ENCODE results near the gene CCM2L. TPM values are rescaled to one million over a fixed set of nuclear protein-coding genes. Genes with fewer than 3 reads are reported as not detected.

CCM2L gene
- total and polyA plus RNA-seq, 2 of the 4 experiments (the other 2 are of a cell fraction): not detected

- dilution Hi-C loops (cut with HindIII; ENCODE audit: low sequenced_read_pairs, unreplicated experiment): no loop called here
- no peak overlapping the region for H2AK5ac ChIP-seq (ENCODE audit: low read depth, low read length)
- CTCF ChIA-PET: interaction anchor here (0.6 kb wide), 2 partner anchors 9 to 1288 kb away, joined by 3 to 4 read pairs; no protein-coding TSS in a partner anchor
- in situ Hi-C loops (cut with MboI; ENCODE audit: low sequenced_read_pairs): no loop called here
- DNase-seq (no peak), ATAC-seq (ENCODE audit: low read depth) (no peak)
- no peaks in the 10 kb centered on the region for H3K36me3 ChIP-seq (ENCODE audit: control insufficient read depth, insufficient read depth, low read length)
- H3K9me3 ChIP-seq (ENCODE audit: control insufficient read depth, insufficient read depth, low read length): peaks cover 2% of the 10 kb centered on the region; the same call in 1 of the 2 replicates
- H3K27me3 ChIP-seq (ENCODE audit: control insufficient read depth, insufficient read depth, low read length): peaks cover 37% of the 10 kb centered on the region
- peaks cover 5% of the 10 kb centered on the region; the same call in 1 of the 2 replicates for H3K4me1 ChIP-seq (ENCODE audit: control insufficient read depth, insufficient read depth, low read length)
- POLR2A ChIA-PET (ENCODE audit: unreplicated experiment): interaction anchor here (0.6 kb wide), 1 partner anchor 27 kb away, joined by 7 read pairs; no protein-coding TSS in a partner anchor
- no peak overlapping the region for H3K9ac ChIP-seq (ENCODE audit: low read depth, low read length)
- no peak overlapping the region for H2BK120ac ChIP-seq (ENCODE audit: low read depth, low read length)
- no peak overlapping the region for H2AFZ ChIP-seq (replicated peaks; ENCODE audit: low read length, poor library complexity)
- H2BK15ac ChIP-seq (ENCODE audit: low read depth, low read length): no peak overlapping the region
- BruUV-seq (replicated peaks): no TSS peak
- no peaks in the 10 kb centered on the region for H3K79me1 ChIP-seq (ENCODE audit: low read depth in 1 of 2, low read length in 2 of 2)
- WGBS, 2 experiments (ENCODE audit: extremely low coverage in 2 of 2, insufficient read length in 1 of 2): 60% methylated on average over 1 of the region's 4 CpGs; no CpG with 5 or more reads in 1 of the 2 experiments
- H4K20me1 ChIP-seq (ENCODE audit: insufficient read depth, low read length): peaks cover 3% of the 10 kb centered on the region; the same call in 1 of the 2 replicates
- H3K4me2 ChIP-seq (ENCODE audit: low read depth, low read length): no peak overlapping the region
- intact Hi-C loops (cut with micrococcal nuclease): no loop called here
- H4K5ac ChIP-seq (ENCODE audit: low read depth, low read length): no peak overlapping the region
- H3K56ac ChIP-seq (ENCODE audit: extremely low read depth, insufficient read depth, low read length): no peak overlapping the region
- no peak overlapping the region for H2BK5ac ChIP-seq (ENCODE audit: low read depth, low read length, poor library complexity, severe bottlenecking)
- no peak overlapping the region for H3K4ac ChIP-seq (ENCODE audit: low read depth, low read length)
- no peak for TF ChIP-seq USF2 (IDR thresholded peaks at IDR 0.05; ENCODE audit: low read depth, low read length)
- TF ChIP-seq FOS (IDR thresholded peaks at IDR 0.05; ENCODE audit: low read depth, low read length): no peak
- TF ChIP-seq SMC3 (IDR thresholded peaks at IDR 0.05; ENCODE audit: low read depth, low read length): no peak
- no peak for TF ChIP-seq MAZ (IDR thresholded peaks at IDR 0.05; ENCODE audit: borderline replicate concordance, low read depth, low read length)
- no peak for TF ChIP-seq BHLHE40 (IDR thresholded peaks at IDR 0.05; ENCODE audit: low read depth, low read length)
- TF ChIP-seq POLR2A (IDR thresholded peaks at IDR 0.05; ENCODE audit: low read depth, low read length): no peak
- TF ChIP-seq RCOR1 (IDR thresholded peaks at IDR 0.05; ENCODE audit: insufficient replicate concordance, low read length): no peak
- H3K27ac ChIP-seq (ENCODE audit: insufficient read depth, low read length): no peak overlapping the region
- H3K14ac ChIP-seq (replicated peaks; ENCODE audit: low read depth, low read length): no peak overlapping the region
- H2AK9ac ChIP-seq (replicated peaks; ENCODE audit: low read depth, low read length, poor library complexity): no peak overlapping the region
- no peak overlapping the region for H3K18ac ChIP-seq (ENCODE audit: low read depth, low read length)
- H3K23ac ChIP-seq (ENCODE audit: low read depth, low read length): no peak overlapping the region
- H4K8ac ChIP-seq (ENCODE audit: low read depth in 2 of 2, low read length in 2 of 2): no peak overlapping the region
- H2BK20ac ChIP-seq (ENCODE audit: low read depth, low read length): no peak overlapping the region
- H4K91ac ChIP-seq (ENCODE audit: insufficient read depth, low read depth, low read length): no peak overlapping the region
- peaks cover 7% of the 10 kb centered on the region for H3K9me1 ChIP-seq (ENCODE audit: insufficient read depth, low read length)
- H3K4me3 ChIP-seq (ENCODE audit: insufficient read depth, low read depth, low read length): no peak overlapping the region
Measured at GRCh38 chr20:32063695-32064094, 53.5 kb downstream of the CCM2L start.
